ENCODE data around the gene OR5L2.
"Not testable (repeated sequence)": the region's sequence is repeated elsewhere in the genome, so short reads cannot be mapped to it uniquely, and the experiment has no call there.

The OR5L2 gene

GRCh38 chr11:55826919-55827318, at the start of gene OR5L2:
TSS of gene OR5L2 (plus strand) at chr11:55827219. CDS start at chr11:55827219, 0 bp downstream.
- DNase-seq: no peak

GRCh38 chr11:55791606-55792005, 35.4 kb upstream of the OR5L2 start:
- no peak for DNase-seq

DNA sequence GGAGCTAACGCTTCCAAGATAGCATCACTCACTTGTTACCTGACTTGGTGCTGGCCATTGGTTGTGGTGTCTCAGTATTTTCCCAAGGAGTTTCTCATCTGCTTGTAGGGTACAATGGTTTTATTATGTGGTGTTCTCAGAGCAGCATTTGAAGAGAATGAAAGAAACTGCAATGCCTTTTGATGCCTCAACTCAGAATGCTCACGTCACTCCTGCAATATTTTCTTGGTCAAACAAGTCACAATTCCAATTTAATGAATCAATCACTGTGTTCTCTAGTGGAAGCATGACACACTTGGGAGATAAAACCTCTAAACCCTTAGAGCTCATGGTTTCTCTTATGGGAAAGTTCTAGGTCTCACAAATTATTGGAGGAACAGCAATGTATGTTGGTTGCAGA, 33.7 kb upstream of the OR5L2 start:
- DNase-seq: no peak

DNA sequence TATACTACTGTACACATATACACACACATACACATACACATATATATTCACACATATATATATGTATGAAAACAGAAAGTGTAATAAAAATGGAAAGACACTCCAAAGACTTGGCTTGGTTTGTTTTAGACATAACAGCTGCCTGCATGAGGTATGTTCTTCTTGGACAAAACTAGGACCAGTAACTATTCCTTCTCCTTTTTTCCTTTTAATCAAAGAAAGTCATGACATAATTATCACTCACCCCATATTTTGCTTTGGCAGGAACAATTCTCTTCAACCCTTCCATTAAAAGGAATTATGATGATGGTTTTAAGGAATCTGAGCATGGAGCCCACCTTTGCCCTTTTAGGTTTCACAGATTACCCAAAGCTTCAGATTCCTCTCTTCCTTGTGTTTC, 31.8 kb upstream of the OR5L2 start, which contains the start of gene OR5D14:
Gene OR5D14 (plus strand): TSS at position 301 of the 400 bp plus-strand sequence. CDS start 0 bp downstream, at position 301.
- DNase-seq: no peak

- no peak for DNase-seq
These were observed 20.8 kb upstream of the OR5L2 start for GRCh38 chr11:55806248-55806647.

DNA sequence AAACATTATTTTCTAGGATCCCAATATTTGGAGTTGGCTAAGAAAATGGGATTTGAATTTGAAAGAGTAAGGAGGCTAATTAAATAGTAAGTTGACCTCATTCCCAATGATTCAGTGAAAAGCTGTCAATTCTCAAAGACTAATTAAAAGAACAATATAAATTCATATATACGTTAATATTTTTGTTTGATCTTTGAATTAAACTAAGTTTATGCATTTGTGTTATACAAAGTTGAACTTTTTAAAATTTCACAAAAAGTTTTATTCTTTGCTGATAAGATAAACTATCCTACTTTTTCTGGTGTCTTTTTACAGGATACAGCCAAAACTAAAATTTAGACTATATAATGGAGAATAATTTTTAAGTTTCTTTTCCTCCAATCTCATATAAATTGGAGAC, 16.0 kb upstream of the OR5L2 start, which contains the start of gene OR5L1:
Gene OR5L1 (plus strand): TSS at position 301 of the 400 bp plus-strand sequence. CDS start 100 bp downstream, outside the sequence.
- DNase-seq: no peak

GRCh38 chr11:55819330-55819729, 7.7 kb upstream of the OR5L2 start, which contains the start of gene OR5D18:
TSS of gene OR5D18 (plus strand) at chr11:55819630. CDS start at chr11:55819630, 0 bp downstream.
- no peak for DNase-seq

DNA sequence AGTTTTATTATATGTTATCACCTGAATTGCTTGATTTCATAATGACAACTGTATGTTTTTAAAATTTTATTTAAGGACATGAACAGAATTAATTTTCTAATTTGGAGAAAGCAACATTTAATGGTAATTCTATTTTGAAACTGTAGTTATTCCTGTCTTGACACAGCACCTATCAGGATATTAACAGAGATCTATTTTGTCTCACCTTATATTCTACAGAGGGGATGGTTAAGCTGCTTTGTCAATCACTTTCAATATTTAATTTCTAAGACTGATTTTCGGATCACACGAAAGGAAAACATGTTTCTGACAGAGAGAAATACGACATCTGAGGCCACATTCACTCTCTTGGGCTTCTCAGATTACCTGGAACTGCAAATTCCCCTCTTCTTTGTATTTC, 11.4 kb downstream of the OR5L2 start, which contains the start of gene OR5D16:
Gene OR5D16 (plus strand): TSS at position 301 of the 400 bp plus-strand sequence. CDS start 0 bp downstream, at position 301.
- DNase-seq: no peak

- DNase-seq: no peak
These were observed 20.4 kb downstream of the OR5L2 start for GRCh38 chr11:55847453-55847852.

GRCh38 chr11:55849037-55849436, 22.0 kb downstream of the OR5L2 start:
- no peak for DNase-seq

GRCh38 chr11:55852141-55852540, 25.1 kb downstream of the OR5L2 start:
- no peak for DNase-seq

DNA sequence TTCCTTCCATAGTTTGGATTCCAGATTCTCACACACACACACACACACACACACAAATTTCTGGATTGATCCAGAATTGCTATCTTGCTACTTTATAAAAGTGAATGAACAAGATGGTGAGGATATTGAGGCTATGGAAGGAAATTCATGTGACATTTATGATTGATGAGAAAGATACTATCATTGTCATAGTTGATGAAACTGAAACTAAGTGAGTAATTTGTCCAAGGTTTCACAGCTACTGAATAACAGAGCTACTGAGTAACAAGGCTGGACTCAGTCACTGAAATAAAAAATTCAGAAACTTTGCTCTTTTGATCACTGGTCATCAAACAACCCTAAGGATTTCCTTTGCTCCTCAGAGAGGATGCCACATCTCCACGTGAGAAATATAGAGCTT, 27.7 kb downstream of the OR5L2 start:
- no peak for DNase-seq

DNA sequence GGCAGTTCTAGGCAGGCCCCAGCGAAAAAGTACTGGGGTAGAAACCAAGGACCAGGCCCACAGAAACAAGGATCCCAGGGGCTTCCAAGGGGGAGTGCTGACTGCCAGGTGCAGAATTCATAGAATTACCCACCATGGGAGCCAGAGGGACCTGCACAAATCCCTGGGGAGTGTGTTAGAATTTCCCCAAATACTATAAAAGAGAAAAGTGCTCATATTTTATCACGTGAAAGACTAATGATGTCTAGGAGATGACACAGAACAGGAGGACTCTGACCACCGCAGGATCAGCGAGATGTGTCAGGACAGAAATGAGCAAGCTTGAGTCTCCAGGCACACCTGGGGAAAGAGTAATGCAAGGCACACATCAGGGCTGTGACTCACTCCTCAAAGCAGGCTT, 40.3 kb downstream of the OR5L2 start:
- not testable (repeated sequence) for DNase-seq

- not testable (repeated sequence) for DNase-seq
These were observed 45.7 kb downstream of the OR5L2 start for GRCh38 chr11:55872731-55873130.

DNA sequence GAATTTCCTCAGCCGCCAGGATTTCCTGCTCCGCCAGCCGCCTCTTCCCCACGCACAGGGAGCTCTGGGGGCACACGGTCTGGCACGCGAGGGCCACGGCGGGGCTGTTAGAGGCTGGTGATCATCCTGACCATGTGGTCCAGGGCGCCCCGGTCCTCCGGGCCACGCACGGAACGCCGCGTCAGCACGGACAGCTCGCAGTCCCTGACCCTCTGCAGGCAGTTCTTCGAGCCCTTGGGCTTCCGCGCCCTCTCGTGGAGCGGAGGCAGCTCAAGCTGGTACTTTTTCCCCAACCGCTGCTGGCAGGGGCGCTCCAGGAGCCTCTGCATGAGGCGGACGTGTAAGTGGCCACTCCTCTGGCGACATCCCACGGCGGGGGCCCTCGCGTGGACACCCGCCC, 46.1 kb downstream of the OR5L2 start:
- not testable (repeated sequence) for DNase-seq

All from fibroblast of skin of right quadriceps (primary cell).